ENCODE results near the gene SELL.
"Not testable (repeated sequence)": the region's sequence is repeated elsewhere in the genome, so short reads cannot be mapped to it uniquely, and the experiment has no call there.

The SELL gene

DNA sequence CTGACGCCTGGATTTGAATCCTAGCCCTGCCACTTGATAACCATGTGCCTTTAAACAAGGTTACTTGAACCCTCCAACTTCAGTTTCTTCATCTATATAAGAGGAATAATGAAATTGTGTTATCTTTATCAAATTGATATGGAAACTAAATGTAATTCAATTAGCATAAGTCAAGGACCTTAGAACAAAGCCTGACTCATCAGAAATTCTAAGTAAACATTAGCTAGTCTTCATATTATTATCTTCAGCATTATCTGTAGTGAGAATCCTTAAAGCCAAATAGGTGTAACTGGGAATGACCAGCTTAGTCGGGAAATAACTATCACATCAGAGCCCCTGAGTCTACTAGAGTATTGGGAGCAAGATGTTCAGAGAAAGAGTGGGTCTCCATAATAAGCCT lies 6.6 kb downstream of the SELL start:
- DNase-seq (ENCODE audit: low read depth in 3 of 3), result no peak

DNA sequence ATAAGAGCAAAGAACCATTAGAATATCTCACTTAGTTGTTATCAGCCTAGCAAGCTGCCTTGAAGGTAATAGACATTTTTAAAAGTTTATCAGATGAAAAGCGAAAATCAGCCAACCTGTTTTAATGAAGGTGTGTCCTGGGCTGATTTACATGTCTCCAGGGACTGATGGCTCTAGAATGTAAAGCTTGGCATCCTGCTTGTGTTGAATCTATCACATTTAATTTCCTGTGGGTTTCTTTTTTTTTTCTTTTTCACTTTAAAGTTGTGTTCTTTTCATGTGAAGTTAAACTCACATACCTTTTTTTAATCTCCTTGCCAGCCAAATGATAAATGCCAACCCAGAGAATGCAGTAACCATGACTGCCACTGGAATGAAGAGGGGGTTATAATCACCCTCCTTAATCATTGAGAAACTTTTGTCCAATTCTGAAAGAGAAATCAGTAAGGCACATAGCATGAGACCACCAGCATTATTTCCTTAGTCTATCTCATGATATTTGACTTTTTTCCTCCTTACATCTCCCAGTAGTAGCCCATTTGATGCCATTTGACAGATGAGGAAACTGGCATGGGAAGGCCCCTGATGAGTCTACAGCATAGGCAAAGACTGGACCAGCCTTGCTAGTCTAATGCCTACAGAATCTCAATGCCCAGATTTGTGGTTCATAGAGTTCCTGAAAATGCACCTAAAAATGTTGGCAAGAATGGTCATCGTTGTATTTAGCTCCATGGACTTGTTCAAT lies 10.0 kb downstream of the SELL start:
- no peak for DNase-seq (ENCODE audit: low read depth in 3 of 3)

DNA sequence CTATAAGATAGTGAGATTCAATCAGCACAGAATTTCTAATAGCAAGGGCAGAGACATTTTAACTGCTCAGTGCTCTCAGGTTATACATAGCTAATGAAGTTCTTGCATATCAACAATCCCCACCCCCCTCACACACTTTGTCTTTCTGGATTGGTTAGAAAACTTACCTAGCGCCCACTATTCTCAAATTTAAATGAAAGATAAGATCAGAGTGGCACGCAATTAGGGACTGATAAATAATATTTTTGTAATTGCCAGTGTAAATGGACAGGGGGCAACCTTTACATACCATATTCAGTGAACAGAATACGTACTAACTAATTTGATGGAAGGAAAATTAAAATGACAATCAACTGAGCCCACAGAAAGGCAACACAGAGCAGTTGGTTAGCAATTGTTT lies 11.7 kb downstream of the SELL start:
- no peak for DNase-seq (ENCODE audit: low read depth in 3 of 3)

DNA sequence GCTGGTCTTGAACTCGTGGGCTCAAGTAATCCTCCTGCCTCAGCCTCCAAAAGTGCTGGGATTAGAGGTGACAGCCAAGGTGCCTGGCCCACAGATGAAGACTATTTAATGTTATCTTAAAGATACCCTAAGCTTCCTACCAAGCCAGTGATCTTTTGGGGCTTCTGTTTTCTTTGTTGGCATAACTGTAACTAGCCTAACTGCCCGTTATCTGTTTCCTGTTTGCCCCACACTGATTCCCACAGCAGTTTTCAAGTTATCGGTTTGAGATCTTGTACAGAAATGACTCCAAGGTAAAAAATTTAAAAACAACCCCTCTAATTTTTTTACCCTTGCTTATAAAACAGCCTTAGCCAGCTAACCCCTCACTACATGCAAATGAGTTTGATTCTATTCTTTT lies 12.4 kb downstream of the SELL start:
- DNase-seq (ENCODE audit: low read depth in 3 of 3), result no peak

DNA sequence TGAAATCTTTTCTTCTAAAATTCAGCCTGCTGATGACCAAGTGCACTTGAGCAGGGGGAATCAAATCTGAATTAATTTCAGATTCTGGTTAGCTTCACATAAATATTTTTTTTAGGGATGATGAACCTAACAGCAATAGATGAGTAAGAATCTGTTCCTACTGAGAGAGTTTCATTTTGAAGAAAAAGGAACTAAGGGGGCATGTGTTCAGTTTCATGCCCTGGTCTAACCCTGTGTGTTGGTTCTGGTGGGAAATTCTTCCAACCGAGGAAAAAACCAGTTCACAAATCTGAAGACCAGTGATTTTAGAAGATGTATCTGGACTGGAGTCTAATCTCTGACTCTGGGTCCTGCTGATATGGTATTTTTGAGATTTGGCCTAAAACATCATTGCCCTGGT lies 13.7 kb downstream of the SELL start:
- DNase-seq (ENCODE audit: low read depth in 3 of 3), result no peak

DNA sequence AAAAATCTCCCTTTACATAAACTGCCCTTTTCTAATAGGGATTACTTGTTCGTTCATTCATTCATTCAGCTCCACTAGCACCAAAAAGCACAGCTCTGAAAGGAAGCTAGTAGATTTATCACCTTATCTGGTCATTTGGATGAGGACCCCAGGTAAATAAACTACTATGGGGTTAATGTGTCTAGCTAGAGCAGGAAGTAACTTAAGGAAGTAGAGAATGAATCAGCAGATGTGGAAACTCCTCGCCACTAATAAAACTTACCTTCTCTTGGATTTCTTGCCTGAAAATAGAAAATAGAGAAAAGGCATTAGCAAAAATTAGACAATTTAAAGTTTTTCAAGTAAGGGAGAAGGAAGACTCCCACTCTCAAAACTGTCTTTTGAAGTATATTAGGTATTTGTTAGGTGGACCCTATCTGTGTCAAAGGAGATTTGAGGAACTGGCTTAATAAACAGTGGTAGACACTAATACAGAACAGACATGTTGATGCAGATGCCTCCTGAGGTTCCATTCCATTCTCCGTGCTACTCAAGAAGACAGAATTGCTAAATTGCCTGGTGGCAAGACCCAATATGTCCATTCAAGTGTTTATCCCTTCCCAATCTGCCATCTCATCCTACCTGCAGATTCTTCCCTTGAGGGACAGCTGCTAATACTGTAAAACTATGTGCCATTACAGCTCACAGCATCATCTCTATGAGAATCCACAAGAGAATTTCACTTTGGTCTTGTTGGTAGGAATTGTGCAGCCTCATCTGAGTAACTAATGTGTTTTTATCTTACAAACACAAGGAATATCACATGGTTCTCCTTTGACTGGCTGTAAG lies 14.9 kb downstream of the SELL start:
- no peak for DNase-seq (ENCODE audit: low read depth in 3 of 3)

DNA sequence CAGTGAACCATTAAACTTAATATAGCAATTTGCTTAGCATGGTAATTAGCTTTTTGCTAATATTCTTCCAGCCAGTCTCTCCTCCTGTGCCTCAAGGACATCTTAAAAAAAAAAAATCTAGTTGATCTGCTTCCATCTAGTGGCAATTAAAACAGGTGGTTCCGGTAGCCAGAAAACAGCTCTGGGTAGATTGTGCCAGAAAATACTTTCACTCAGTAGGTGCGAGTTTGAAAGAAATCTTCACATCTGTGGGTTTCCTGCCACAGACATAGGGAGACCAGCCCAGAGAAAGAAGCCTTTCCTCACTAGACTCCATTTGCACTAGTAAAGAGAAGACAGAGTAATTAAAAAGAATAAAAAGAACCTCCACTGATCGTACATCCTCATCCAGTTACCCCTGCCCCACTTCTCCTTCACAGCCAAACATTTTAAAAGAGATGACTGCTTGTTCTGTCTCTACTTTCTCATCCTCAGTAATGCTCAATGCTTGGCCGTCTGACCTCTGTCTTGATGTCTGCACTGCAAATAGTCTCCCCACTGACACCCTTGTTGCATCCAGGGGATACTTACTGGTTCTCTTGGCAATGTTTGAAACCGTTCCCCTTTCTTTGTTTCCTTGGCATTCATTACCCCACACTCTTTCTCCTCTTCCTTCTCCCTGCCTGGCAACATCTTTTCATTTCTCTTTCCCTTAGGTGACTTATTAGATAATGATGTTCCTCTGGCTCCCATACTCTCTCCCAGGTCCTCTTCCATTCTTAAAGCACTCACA lies 16.9 kb downstream of the SELL start:
- no peak for DNase-seq (ENCODE audit: low read depth in 3 of 3)

DNA sequence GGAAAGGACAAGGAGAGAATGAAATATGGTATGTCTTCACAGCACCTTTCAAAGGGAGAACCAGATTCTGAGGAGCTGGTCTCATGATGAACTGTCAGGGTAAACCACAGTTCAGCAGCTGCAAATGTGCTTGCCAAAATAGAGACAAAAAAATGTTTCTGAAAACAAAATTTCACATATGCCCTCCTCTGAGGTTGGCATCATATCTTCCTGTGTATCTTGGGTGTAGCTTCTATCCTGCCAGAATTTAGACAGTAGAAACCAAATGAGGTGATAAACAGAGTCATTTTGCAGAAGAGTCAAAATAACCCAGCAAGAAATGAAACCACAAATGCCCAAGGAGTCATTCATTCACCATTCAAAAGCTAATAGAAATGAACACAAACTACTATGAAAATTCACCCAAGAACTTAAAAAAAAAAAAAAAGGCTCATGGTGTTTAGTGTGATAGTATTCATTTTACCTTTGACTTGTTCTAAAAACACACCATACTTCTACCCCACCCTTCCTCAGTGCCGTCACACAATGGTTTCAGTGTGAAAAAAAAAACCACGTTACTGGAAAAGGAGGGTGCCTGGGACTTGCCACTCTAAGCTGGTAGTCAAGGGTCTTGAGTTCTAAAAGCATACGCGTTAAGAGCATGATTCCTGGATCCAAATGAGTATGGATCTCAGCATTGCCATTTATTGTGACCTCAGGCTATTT lies 18.5 kb downstream of the SELL start:
- no peak for DNase-seq (ENCODE audit: low read depth in 3 of 3)

DNA sequence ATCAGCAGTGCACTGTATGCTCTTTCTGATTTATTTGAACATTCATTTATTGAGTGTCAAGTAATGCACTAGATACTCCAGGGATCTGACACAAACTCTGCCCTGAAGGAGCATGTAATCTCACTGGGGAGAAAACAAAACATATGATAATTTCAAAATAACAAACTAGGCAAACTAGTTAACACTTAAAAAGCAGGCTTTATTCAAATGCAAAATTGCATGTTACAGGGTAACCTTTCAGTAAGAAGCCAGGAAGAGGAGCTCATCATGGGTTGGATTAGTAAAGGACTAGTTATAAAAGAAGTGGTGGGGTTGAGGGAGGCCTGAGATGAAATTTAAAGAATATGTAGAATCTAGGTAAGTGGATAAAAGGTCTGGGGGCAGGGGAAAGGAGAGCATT lies 20.9 kb downstream of the SELL start:
- no peak for DNase-seq (ENCODE audit: low read depth in 3 of 3)

DNA sequence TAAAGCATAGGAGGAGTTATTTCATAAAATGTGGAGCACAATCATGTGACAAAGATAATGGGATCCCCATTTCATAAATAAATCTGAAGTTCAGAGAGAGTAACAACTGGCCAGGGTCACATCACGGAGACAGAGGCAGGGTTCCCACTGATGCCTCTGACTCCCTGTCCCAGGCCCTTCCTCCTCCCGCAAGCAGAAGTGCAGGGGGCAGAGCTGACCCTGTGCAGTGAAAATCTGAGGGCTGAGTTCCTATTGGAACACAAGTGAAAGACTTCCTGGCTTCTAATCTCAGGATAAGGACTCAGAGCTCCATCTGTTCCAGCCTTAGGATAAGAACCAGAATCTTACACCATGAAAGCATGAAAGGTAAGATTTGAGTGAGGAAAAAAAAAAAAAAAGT lies 22.0 kb downstream of the SELL start:
- no peak for DNase-seq (ENCODE audit: low read depth in 3 of 3)

DNA sequence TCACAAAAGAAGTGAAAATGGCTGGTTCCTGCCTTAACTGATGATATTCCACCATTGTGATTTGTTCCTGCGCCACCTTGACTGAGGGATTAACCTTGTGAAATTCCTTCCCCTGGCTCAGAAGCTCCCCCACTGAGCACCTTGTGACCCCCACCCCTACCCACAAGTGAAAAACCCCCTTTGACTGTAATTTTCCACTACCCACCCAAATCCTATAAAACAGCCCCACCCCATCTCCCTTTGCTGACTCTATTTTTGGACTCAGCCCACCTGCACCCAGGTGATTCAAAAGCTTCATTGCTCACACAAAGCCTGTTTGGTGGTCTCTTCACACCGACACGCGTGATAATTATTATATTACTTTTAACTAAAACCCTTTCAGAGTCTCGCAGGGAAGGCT lies 23.0 kb downstream of the SELL start:
- not testable (repeated sequence) for DNase-seq (ENCODE audit: low read depth in 3 of 3)

DNA sequence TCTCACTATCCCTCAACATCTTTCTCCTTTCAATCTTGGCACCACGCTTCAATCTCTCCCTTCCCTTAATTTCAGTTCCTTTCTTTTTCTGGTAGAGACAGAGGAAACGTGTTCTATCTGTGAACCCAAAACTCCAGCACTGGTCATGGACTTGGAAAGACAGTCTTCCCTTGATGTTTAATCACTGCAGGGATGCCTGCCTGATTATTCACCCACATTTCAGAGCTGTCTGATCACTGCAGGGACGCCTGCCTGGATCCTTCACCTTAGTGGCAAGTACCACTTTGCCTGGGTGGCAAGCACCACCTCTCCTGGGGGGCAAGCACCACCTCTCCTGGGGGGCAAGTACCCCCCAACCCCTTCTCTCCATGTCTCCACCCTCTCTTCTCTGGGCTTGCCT lies 27.8 kb downstream of the SELL start:
- DNase-seq (ENCODE audit: low read depth in 3 of 3), result no peak

DNA sequence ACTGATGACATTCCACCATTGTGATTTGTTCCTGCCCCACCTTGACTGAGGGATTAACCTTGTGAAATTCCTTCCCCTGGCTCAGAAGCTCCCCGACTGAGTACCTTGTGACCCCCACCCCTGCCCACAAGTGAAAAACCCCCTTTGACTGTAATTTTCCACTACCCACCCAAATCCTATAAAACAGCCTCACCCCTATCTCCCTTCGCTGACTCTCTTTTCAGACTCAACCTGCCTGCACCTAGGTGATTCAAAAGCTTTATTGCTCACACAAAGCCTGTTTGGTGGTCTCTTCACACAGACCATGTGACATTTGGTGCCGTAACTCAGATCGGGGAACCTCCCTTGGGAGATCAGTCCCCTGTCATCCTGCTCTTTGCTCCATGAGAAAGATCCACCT lies 28.3 kb downstream of the SELL start:
- not testable (repeated sequence) for DNase-seq (ENCODE audit: low read depth in 3 of 3)

DNA sequence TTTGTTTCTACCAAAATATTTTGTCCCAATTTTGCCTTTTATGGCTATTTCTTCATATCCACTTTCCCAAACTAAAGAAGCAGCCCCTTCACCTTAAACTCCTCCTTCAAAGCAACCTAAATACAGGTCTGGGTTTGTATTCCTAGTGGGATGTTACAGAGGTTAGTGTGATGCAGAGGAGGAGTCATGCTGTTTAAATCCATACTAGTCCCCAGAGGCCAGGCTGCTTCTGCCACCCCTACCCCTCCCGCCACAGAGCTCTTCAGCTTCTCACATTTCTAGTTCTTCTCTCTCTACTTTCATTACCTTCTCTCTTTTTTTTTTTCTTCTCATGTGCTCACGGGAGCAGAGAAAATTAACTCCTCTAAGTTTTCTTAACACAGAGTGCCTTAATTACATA lies 29.3 kb downstream of the SELL start:
- no peak for DNase-seq (ENCODE audit: low read depth in 3 of 3)

DNA sequence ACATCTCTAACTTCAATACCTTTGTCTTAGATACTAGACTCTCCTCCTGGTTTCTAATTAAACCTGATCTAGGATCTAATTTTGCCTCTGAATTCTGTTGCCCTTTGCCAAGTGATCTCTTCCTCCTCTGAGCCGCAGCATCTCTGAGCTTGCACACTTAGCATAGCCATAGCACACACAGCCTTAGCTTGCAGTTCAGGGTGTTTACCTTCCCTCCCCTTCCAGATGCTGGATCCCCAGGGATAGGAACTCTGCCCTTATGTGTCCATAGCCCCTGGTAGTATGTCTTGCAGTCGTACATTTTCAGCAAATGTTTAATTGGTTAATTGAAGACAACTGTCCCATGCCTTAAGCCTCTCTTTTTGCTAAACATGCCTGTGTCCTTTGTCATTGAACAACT lies 30.3 kb downstream of the SELL start:
- DNase-seq (ENCODE audit: low read depth in 3 of 3), result no peak

DNA sequence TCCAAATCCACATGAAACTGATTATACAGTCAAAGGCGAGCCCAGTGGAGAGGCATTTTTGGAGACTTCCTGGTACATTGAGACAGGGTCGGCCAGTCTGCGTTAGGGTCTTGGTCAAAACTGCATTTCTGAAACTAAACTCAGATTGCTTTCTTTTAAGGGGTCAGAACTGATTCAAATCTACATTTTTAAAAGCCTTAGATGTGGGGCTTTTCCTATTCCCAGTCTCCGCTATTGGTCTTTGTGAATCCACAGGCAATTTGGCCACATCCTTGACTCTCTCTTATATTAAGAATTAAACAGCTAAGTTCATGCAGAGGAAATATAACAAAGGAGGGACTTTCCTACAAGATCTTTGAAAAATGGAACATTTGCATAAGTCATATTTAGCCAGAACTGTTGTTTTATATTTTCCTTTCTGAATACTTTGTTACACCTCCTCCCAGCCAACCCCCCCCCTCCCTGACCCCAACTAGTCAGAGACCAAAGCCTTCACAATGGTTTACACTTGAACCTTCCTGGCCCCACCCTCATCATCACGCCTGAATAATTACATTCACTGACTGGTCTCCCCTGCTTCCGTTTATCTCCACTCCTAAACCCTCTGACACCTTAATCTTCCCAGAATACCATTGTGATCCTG lies 30.9 kb downstream of the SELL start:
- DNase-seq (ENCODE audit: low read depth in 3 of 3), result peak; percentile 41 to 71 (median 45)

DNA sequence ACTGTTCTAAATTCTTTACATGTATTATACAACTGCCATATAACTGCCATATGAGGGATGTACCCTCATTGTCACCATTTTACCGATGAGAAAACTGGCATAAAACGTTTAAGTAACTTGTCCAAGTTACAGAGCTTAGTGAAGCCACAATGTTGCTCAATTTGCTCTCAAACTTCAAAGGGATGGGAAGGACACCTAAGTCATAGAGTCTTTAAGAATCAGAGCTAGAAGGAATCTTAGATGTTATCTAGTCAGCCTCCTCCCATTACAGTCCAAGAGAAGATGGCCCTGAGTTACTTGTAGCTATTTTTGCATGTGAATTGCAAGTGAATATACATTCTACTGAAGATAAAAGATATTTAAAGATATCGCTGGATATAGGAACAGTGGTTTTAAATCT lies 31.7 kb downstream of the SELL start:
- DNase-seq (ENCODE audit: low read depth in 3 of 3), result no peak

DNA sequence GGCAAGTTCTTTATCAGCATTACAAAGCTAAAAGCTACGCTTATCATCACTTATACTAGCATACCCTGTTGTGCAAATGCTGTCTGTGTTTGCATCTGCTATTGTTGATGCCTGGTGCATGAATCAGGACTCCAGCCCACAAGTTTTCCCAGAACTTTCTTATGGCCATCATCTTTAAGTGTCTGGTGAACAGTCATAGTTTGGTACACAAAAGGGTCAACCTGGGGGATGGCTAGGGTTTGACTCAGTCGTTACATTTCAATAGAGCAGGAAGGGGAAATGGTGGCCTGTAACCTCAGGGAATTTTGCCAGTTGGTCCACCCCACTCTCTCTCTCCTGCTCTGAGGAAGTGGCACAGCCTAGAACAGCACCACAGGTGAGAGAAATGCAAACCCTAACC lies 35.4 kb downstream of the SELL start:
- DNase-seq (ENCODE audit: low read depth in 3 of 3), result no peak

DNA sequence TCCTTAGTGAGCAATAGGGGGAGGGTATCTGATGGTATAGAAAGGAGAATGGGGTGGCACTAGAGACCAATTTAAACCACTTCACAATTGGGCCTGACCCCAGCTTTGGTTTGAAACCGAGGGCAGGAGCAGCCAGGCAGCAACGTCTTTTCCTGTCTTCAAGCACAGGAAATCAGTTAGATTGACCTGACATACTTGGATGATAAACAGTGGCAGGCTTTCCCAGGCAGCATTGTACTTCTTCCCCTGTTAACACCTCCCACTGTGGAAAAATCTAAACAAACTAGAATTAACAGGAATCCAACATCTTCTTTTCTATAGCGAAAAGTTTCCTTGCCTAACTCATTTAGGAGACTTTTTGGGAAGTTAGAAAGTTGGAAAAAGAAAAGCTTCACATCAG lies 40.6 kb downstream of the SELL start:
- DNase-seq (ENCODE audit: low read depth in 3 of 3), result no peak

DNA sequence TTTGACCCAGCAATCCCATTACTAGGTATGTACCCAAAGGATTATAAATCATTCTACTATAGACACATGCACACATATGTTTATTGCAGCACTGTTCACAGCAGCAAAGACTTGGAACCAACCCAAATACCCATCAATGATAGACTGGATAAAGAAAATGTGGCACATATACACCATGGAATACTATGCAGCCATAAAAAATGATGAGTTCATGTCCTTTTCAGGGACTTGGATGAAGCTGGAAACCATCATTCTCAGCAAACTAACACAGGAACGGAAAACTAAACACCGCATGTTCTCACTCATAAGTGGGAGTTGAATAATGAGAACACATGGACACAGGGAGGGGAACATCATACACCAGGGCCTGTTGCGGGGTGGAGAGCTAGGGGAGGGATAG lies 41.2 kb downstream of the SELL start:
- not testable (repeated sequence) for DNase-seq (ENCODE audit: low read depth in 3 of 3)
